ENCODE data around the gene EMC9. TPM values are rescaled to one million over a fixed set of nuclear protein-coding genes. Genes with fewer than 3 reads are reported as not detected.

Gene EMC9
- total RNA-seq, 1 donor from 2014 or later: 10.5 TPM

- intact Hi-C loops (cut with DNase I): no loop called here
- peak overlapping the region; percentile 99 for H3K27ac ChIP-seq
- H3K9me3 ChIP-seq: no peaks in the 10 kb centered on the region
- no peaks in the 10 kb centered on the region for H3K27me3 ChIP-seq
- peaks cover 15% of the 10 kb centered on the region for H3K4me1 ChIP-seq
- no peak for TF ChIP-seq CTCF (IDR thresholded peaks at IDR 0.05)
- peaks cover 41% of the 10 kb centered on the region for H3K36me3 ChIP-seq
- no peak for DNase-seq
- ATAC-seq: no peak
- H3K4me3 ChIP-seq: peak overlapping the region; percentile 73
Measured at GRCh38 chr14:24115422-24116127, 25.8 kb downstream of the EMC9 start.

GRCh38 chr14:24114532-24115421 is 26.6 kb downstream of the EMC9 start, which contains the start of the genes DCAF11 and NRL:
TSS of gene DCAF11 (plus strand) at chr14:24114777. CDS start at chr14:24115595, 818 bp downstream.
TSS of gene NRL (minus strand) at chr14:24114949. CDS start at chr14:24082848, 32,101 bp downstream.
- peaks cover 33% of the 10 kb centered on the region for H3K36me3 ChIP-seq
- peaks cover 15% of the 10 kb centered on the region for H3K4me1 ChIP-seq
- ATAC-seq: peak; percentile 93
- H3K27me3 ChIP-seq: no peaks in the 10 kb centered on the region
- no peak for TF ChIP-seq CTCF (IDR thresholded peaks at IDR 0.05)
- DNase-seq: peak; percentile 99
- no peaks in the 10 kb centered on the region for H3K9me3 ChIP-seq
- H3K4me3 ChIP-seq: peak within 1 kb of the TSS; percentile 73
- intact Hi-C loops (cut with DNase I): no loop called here
- peak within 1 kb of the TSS; percentile 99 for H3K27ac ChIP-seq

- H3K36me3 ChIP-seq: peaks cover 25% of the 10 kb centered on the region
- H3K27ac ChIP-seq: peak overlapping the region; percentile 99
- no peaks in the 10 kb centered on the region for H3K9me3 ChIP-seq
- H3K4me1 ChIP-seq: peaks cover 18% of the 10 kb centered on the region
- peak; percentile 67 for ATAC-seq
- peak; percentile 95 for DNase-seq
- intact Hi-C loops (cut with DNase I): no loop called here
- H3K4me3 ChIP-seq: peak overlapping the region; percentile 73
- TF ChIP-seq CTCF (IDR thresholded peaks at IDR 0.05): no peak
- H3K27me3 ChIP-seq: no peaks in the 10 kb centered on the region
Measured at GRCh38 chr14:24113801-24114531, 27.4 kb downstream of the EMC9 start.

- no peaks in the 10 kb centered on the region for H3K9me3 ChIP-seq
- TF ChIP-seq CTCF (IDR thresholded peaks at IDR 0.05): no peak
- H3K36me3 ChIP-seq: peaks cover 19% of the 10 kb centered on the region
- intact Hi-C loops (cut with DNase I): no loop called here
- H3K4me3 ChIP-seq: peak overlapping the region; percentile 73
- ATAC-seq: no peak
- peak overlapping the region; percentile 99 for H3K27ac ChIP-seq
- H3K27me3 ChIP-seq: no peaks in the 10 kb centered on the region
- DNase-seq: no peak
- H3K4me1 ChIP-seq: peaks cover 24% of the 10 kb centered on the region
Measured at GRCh38 chr14:24113379-24113800, 28.0 kb downstream of the EMC9 start.

- Histone ChIP-seq H3K4me3 (no peak overlapping the region), H3K27me3 (no peaks in the 10 kb centered on the region), H3K9me3 (no peaks in the 10 kb centered on the region), H3K4me1 (peaks cover 12% of the 10 kb centered on the region), H3K36me3 (no peaks in the 10 kb centered on the region), H3K27ac (no peak overlapping the region)
- TF ChIP-seq CTCF (IDR thresholded peaks at IDR 0.05): no peak
- ATAC-seq (no peak), DNase-seq (no peak)
- intact Hi-C loops (cut with DNase I): no loop called here
Measured at GRCh38 chr14:24110523-24110922, 30.9 kb downstream of the EMC9 start.
